Effector memory CD8-positive, alpha-beta T cell (primary cell): ENCODE results near the gene PPM1L.
A peak's percentile ranks its signal among the peaks of the same experiment; 100 is the strongest.

Experiments used
- ATAC-seq: fragments of 150-1000 bp; cut with Tn5 transposase; replicated peaks from 2 replicates; pipeline ENCODE4 v1.10.0; 2021; ENCODE audit warnings: mild to moderate bottlenecking, moderate library complexity
- DNase-seq, 3 experiments: peaks; one replicate each; pipeline ENCODE4 v3.0.0; 2021
- H3K27ac Mint-ChIP-seq, 2 donors: one replicate each; pipeline ENCODE4 v1.8.0; 2022; ENCODE audit warnings: mild to moderate bottlenecking in 2 of 2, mixed read lengths in 2 of 2, moderate library complexity in 2 of 2
- H3K27me3 Mint-ChIP-seq, 2 donors: one replicate each; pipeline ENCODE4 v1.8.0; 2022; ENCODE audit warnings: mixed read lengths in 2 of 2
- H3K36me3 Mint-ChIP-seq: one replicate; pipeline ENCODE4 v1.8.0; 2022; ENCODE audit warnings: mild to moderate bottlenecking, moderate library complexity, mixed read lengths; ENCODE audit not compliant: insufficient read depth
- H3K4me1 Mint-ChIP-seq, 2 donors: one replicate each; pipeline ENCODE4 v1.8.0; 2022; ENCODE audit warnings: low read depth in 2 of 2, mixed read lengths in 2 of 2
- H3K4me3 Mint-ChIP-seq, 2 donors: one replicate each; pipeline ENCODE4 v1.8.0; 2022; ENCODE audit warnings: mild to moderate bottlenecking in 2 of 2, mixed read lengths in 2 of 2, moderate library complexity in 2 of 2
- H3K9me3 Mint-ChIP-seq, 2 donors: one replicate each; pipeline ENCODE4 v1.8.0; 2022; ENCODE audit warnings: mixed read lengths in 2 of 2

The PPM1L gene

DNA sequence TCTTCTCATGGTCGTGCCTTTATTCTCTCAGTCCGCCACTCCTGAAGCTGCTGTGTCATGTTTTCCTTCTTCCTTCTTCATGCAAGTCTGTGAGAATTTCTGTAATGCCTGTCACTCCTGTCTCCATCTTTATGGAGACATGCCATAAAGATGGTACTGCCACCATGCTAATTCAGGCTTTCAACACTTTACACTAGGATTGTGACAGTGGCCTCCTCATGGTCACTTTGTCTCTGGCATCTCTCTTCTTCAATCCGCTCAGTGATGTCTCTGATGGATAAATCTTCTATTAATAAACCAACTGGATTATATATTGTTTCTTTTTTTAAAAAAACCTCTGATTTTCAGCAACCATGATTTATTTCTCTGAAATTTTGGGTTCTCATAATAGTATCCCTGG is 18.1 kb downstream of the PPM1L start:
- no peaks in the 10 kb centered on the region for H3K9me3 Mint-ChIP-seq
- H3K27ac Mint-ChIP-seq, result no peak overlapping the region
- DNase-seq (no peak), ATAC-seq (no peak)
- H3K27me3 Mint-ChIP-seq, result no peaks in the 10 kb centered on the region
- H3K4me1 Mint-ChIP-seq, result peaks cover 0 to 6% of the 10 kb centered on the region in 2 donors
- H3K36me3 Mint-ChIP-seq, result no peaks in the 10 kb centered on the region
- H3K4me3 Mint-ChIP-seq, result no peak overlapping the region

- ATAC-seq, result no peak
- no peak overlapping the region for H3K27ac Mint-ChIP-seq
- peaks cover 0 to 6% of the 10 kb centered on the region in 2 donors for H3K4me1 Mint-ChIP-seq
Observed at GRCh38 chr3:160778480-160778879, 22.4 kb downstream of the PPM1L start.

DNA sequence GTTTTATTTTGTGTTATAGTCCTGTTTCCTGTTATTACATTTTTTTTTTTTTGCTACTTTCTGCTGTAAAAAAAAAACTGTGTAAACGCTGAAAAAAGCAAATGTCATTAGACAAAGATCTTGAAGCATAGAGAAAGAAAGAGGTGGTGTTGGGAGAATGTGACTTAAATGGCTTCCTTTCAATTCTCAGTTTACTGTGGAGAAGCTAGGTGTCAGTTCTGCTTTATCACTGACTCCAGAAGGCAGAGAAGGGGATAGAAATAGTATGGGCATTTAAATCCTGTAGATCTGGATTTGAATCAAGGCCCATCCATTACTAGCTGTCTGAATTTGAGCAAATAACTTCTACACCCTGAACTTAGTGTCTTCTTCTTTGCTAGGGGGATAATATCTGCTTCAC is 23.0 kb downstream of the PPM1L start:
- no peak overlapping the region for H3K4me3 Mint-ChIP-seq
- H3K27me3 Mint-ChIP-seq, result no peaks in the 10 kb centered on the region
- no peak overlapping the region for H3K27ac Mint-ChIP-seq
- no peaks in the 10 kb centered on the region for H3K9me3 Mint-ChIP-seq
- H3K36me3 Mint-ChIP-seq, result no peaks in the 10 kb centered on the region
- ATAC-seq (no peak), DNase-seq (no peak)
- H3K4me1 Mint-ChIP-seq, result peaks cover 0 to 1% of the 10 kb centered on the region in 2 donors

More at GRCh38 chr3:160778480-160778879, 22.4 kb downstream of the PPM1L start:
- Mint-ChIP-seq H3K36me3 (no peaks in the 10 kb centered on the region), H3K27me3 (no peaks in the 10 kb centered on the region), H3K9me3 (no peaks in the 10 kb centered on the region), H3K4me3 (no peak overlapping the region)
- no peak for DNase-seq

GRCh38 chr3:160780245-160780644 is 24.2 kb downstream of the PPM1L start:
- Mint-ChIP-seq H3K4me3 (no peak overlapping the region), H3K9me3 (no peaks in the 10 kb centered on the region), H3K27ac (no peak overlapping the region), H3K27me3 (no peaks in the 10 kb centered on the region), H3K36me3 (no peaks in the 10 kb centered on the region), H3K4me1 (peaks cover 0 to 3% of the 10 kb centered on the region in 2 donors)
- DNase-seq, result no peak
- ATAC-seq, result no peak

GRCh38 chr3:160781402-160781801 is 25.4 kb downstream of the PPM1L start:
- DNase-seq (no peak), ATAC-seq (no peak)
- no peaks in the 10 kb centered on the region for H3K9me3 Mint-ChIP-seq
- no peak overlapping the region for H3K4me3 Mint-ChIP-seq
- H3K4me1 Mint-ChIP-seq, result peaks cover 5 to 10% of the 10 kb centered on the region in 2 donors
- peaks cover 6% of the 10 kb centered on the region for H3K36me3 Mint-ChIP-seq
- no peaks in the 10 kb centered on the region for H3K27me3 Mint-ChIP-seq
- H3K27ac Mint-ChIP-seq, result no peak overlapping the region

DNA sequence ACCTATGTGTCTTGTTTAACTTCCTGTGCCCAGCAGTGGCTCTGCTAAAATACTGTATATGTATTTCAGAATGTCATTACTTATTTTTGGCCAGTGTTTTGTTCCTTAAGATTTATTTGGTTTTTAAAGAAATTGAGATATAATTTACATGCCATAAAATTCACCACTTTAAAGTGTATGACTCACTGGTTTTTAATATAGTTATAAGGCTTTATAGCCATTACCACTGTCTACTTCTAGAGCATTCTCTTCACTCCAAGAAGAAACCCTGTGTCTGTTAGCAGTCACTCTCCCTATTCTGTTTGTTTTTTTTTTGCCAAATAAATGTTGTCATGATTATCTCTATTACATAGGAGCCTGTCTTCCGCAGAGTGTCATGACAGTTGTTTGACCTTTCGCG is 25.8 kb downstream of the PPM1L start:
- Mint-ChIP-seq H3K4me1 (peaks cover 5 to 10% of the 10 kb centered on the region in 2 donors), H3K27me3 (no peaks in the 10 kb centered on the region), H3K27ac (peak overlapping the region in 1 of 2 donors; percentile 10), H3K9me3 (no peaks in the 10 kb centered on the region), H3K36me3 (peaks cover 6% of the 10 kb centered on the region), H3K4me3 (no peak overlapping the region)
- ATAC-seq, result no peak
- no peak for DNase-seq

DNA sequence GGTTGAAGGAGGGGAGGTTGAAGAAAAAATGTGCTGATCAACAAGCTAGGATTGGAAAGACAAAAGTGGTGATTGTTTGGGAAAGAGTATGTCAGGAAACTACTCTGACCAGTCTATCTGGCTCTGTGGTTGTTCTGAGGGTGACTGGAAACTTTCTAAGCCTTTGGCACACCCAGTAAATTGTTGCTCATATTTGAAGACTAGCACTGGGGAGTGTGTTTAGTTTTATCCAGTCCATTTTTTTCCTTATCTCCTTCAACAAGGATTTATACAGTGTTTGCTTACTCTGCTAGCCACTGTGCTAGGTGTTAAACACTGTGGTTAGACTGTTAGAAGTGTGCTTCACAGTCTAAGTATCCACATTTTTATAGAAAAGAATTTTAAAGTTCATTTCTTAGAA is 28.8 kb downstream of the PPM1L start:
- no peaks in the 10 kb centered on the region for H3K27me3 Mint-ChIP-seq
- H3K4me1 Mint-ChIP-seq, result peaks cover 5 to 10% of the 10 kb centered on the region in 2 donors
- H3K4me3 Mint-ChIP-seq, result no peak overlapping the region
- H3K9me3 Mint-ChIP-seq, result no peaks in the 10 kb centered on the region
- H3K36me3 Mint-ChIP-seq, result peaks cover 6% of the 10 kb centered on the region
- no peak overlapping the region for H3K27ac Mint-ChIP-seq
- ATAC-seq (peak; percentile 59), DNase-seq (no peak)

DNA sequence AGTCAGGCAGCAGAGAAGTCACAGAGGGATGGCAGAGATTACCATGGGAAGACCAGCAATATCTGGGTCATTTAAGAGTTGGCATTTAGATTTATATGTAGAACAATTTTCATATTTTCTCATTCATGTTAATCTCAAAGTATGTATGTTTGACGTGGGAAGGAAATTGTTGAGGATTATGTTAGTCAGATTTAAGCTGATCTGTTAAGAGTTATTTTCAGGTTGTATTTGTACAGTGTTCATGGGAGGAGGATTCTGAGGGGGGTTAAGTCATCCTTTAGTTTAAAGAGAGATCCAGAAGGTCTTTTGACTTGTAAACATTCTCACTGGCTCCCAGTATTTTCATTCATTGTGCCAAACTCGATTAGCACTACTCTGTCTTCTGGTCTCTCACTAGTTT is 34.7 kb downstream of the PPM1L start:
- Mint-ChIP-seq H3K4me1 (peaks cover 3% of the 10 kb centered on the region in 2 donors), H3K36me3 (peaks cover 6% of the 10 kb centered on the region), H3K27ac (no peak overlapping the region), H3K27me3 (no peaks in the 10 kb centered on the region), H3K9me3 (no peaks in the 10 kb centered on the region), H3K4me3 (no peak overlapping the region)
- ATAC-seq (no peak), DNase-seq (no peak)

DNA sequence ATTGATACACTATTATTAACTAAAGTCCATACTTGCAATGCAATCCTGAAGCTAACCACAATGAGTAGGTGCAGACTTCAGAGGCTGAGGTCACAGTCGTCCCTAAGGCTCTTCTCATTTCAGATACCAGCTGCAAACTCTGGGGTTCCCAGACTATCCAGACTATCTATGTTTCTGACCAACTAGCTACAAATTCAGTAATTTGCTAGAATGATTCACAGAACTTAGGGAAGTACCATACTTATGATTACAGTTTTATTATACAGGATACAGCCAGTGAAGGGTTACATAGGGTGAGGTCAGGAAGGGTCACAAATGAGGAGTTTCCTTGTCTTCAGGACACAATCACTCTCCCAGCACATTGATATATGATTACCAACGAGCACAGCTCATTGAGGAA is 36.5 kb downstream of the PPM1L start:
- DNase-seq (no peak), ATAC-seq (no peak)
- Mint-ChIP-seq H3K4me3 (no peak overlapping the region), H3K27ac (no peak overlapping the region), H3K27me3 (no peaks in the 10 kb centered on the region), H3K36me3 (peaks cover 2% of the 10 kb centered on the region), H3K4me1 (peaks cover 0 to 3% of the 10 kb centered on the region in 2 donors), H3K9me3 (no peaks in the 10 kb centered on the region)

DNA sequence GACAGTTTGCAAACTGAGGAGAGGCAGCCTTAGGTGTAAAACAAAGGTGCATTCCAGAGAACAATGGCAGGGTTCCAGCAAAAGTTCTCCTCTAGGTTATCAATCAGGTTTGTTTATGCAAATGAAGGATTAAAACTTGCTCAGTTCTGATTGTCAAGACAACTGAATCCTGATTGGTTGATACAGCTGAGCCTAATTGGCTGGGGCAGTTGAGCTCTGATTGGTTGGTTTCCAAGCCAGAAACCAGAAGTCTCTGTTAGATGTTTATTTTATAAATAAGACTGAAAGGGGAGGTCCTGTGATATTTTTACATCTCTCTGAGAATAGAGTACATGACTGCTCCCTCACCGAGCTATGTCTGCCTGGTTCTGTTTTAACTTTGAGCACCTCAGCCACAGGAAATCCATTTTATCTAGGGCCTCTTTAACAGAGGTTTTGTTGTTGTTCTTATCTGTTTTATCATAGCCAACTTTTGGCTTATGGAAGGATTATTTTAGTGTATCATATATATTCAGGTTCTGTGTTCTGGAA is 37.8 kb downstream of the PPM1L start:
- H3K4me1 Mint-ChIP-seq, result peaks cover 0 to 3% of the 10 kb centered on the region in 2 donors
- H3K27ac Mint-ChIP-seq, result no peak overlapping the region

DNA sequence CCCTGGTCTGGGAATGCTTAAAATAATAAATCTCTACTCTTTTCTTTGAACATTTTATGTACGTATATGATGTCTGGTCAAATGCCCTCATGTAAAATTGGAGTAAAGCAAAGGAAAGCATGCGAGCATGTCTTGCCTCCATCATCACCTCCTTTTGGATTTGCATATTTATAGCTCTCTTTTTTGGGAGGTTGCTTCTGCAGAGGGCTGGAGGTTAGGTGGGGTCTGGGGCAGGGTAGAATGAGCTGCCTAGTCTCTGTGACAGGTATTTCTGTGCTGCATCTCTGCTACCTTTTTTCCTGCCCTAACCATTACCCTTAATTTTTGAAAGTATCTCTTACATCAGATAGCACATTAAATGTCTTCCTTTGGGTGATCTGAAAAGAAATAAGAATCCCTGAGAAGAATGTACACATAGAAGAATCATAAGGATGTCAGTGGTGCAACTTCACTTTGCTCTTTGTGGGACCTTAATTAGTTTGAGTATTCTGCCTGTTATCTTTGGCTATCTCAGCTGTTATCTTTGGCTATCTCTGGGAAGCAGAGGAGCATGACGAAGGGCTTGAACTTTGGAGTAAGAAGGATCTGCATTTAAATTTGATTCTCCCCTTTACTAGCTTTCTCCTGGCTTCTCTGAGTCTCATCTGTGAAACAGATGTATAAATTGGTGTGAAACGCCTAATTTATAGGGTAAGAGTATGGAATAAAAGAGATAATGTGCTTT is 40.2 kb downstream of the PPM1L start:
- Mint-ChIP-seq H3K4me3 (no peak overlapping the region), H3K4me1 (peaks cover 0 to 3% of the 10 kb centered on the region in 2 donors), H3K9me3 (no peaks in the 10 kb centered on the region), H3K27me3 (peaks cover 0 to 7% of the 10 kb centered on the region in 2 donors), H3K36me3 (peaks cover 2% of the 10 kb centered on the region), H3K27ac (no peak overlapping the region)
- DNase-seq (no peak), ATAC-seq (no peak)

More for the DNA sequence above, 37.8 kb downstream of the PPM1L start:
- no peak overlapping the region for H3K4me3 Mint-ChIP-seq
- peaks cover 0 to 4% of the 10 kb centered on the region in 2 donors for H3K27me3 Mint-ChIP-seq
- no peaks in the 10 kb centered on the region for H3K9me3 Mint-ChIP-seq
- DNase-seq (no peak), ATAC-seq (peak; percentile 26)
- peaks cover 2% of the 10 kb centered on the region for H3K36me3 Mint-ChIP-seq

DNA sequence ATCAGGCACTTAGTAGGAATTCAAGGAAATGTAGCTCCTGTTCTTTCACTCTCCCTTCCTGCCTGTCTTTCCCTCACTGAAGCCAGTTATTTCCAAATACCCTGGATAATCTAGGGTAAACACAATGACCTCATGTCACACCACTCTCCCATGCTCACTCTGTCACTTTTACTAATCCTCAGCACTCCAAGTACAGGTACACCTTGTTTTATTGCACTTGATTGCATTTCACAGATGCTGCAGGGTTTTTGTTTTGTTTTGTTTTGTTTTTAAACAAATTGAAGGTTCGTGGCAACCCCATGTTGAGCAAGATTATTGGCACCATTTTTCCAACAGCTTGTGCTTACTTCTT is 40.8 kb downstream of the PPM1L start:
- Mint-ChIP-seq H3K4me1 (peaks cover 2 to 5% of the 10 kb centered on the region in 2 donors), H3K36me3 (no peaks in the 10 kb centered on the region), H3K27me3 (peaks cover 0 to 7% of the 10 kb centered on the region in 2 donors), H3K27ac (no peak overlapping the region), H3K9me3 (no peaks in the 10 kb centered on the region), H3K4me3 (no peak overlapping the region)
- DNase-seq, result no peak
- no peak for ATAC-seq

DNA sequence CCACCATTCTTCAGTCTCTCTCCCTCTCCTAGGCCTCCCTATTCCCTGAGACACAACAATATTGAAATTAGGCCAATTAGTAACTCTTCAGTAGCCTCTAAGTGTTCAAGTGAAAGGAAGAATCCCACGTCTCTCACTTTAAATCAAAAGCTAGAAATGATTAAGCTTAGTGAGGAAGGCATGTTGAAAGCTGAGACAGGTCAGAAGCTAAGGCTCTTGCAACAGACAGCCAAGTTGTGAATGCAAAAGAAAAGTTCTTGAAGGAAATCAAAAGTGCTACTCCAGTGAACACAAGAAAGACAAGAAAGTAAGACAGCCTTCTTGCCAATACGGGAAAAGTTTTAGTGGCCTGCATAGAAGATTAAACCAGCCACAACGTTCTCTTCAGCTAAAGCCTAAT is 41.3 kb downstream of the PPM1L start:
- no peak for DNase-seq
- peaks cover 0 to 7% of the 10 kb centered on the region in 2 donors for H3K27me3 Mint-ChIP-seq
- H3K36me3 Mint-ChIP-seq, result no peaks in the 10 kb centered on the region
- no peak overlapping the region for H3K4me3 Mint-ChIP-seq
- no peak for ATAC-seq
- no peaks in the 10 kb centered on the region for H3K9me3 Mint-ChIP-seq
- no peak overlapping the region for H3K27ac Mint-ChIP-seq
- peaks cover 8 to 11% of the 10 kb centered on the region in 2 donors for H3K4me1 Mint-ChIP-seq

- Mint-ChIP-seq H3K9me3 (no peaks in the 10 kb centered on the region), H3K27me3 (peaks cover 0 to 7% of the 10 kb centered on the region in 2 donors), H3K27ac (peak overlapping the region; percentile 31 to 79), H3K4me3 (peak overlapping the region; percentile 32 to 62), H3K36me3 (no peaks in the 10 kb centered on the region), H3K4me1 (peaks cover 9% of the 10 kb centered on the region in 2 donors)
- DNase-seq, result peak in 1 of 3 experiments; percentile 10
- peak; percentile 85 for ATAC-seq
Observed at GRCh38 chr3:160801386-160802118, 45.5 kb downstream of the PPM1L start.
